Activated CD4-positive, alpha-beta T cell treated with anti-CD3 and anti-CD28 coated beads, Interleukin-2, Interleukin-4, amounts not matched to agents 100 ng/mL and 50 ng/mL, durations not matched to agents 16 hours and 8 hours (primary cell): ENCODE results near the gene NRARP.

Experiments
- DNase-seq: peaks from one replicate; pipeline ENCODE4 v3.0.0-alpha.2; 2020; ENCODE audit warnings: low spot score

NRARP gene

DNA sequence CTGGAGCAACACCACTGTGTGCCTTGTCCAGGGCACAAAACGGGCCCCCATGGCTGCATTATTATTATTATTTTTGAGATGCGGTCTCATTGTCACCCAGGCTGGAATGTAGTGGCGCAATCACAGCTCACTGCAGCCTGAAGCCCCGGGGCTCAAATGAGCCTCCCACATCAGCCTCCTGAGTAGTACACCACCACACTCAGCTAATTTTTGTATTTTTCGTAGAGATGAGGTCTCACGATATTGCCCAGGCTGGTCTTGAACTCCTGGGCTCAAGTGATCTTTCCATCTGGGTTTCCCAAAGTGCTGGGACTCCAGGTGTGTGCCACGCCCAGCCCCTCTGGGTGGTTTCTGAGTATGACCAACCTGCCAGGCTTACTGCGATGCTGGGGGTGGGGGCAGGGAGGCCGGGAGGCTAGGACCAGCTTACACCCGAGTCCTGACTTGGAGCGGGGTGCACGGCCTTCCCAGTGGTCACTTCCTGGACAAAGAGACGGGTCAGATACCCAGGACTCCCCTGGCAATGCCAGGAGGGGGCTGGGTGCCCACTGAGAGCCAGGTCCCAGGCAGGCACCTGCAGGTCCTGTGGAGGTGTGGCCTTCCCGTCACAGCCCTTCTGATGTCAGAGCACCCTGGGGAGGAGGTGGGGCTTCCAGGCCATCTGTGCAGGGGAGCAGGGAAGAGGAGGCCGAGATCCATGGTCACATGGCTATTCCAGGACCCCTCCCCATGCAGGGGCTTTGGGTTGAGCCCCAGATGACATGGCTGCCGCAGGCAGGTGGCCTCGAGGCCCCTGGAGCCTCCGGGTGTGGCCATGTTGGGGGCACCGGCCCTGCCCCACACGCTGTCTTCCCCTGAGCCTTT, 8.3 kb upstream of the NRARP start:
- no peak for DNase-seq

- no peak for DNase-seq
These were observed 7.5 kb upstream of the NRARP start for GRCh38 chr9:137309368-137310188.

GRCh38 chr9:137308057-137308619, 6.1 kb upstream of the NRARP start:
- DNase-seq: no peak

DNA sequence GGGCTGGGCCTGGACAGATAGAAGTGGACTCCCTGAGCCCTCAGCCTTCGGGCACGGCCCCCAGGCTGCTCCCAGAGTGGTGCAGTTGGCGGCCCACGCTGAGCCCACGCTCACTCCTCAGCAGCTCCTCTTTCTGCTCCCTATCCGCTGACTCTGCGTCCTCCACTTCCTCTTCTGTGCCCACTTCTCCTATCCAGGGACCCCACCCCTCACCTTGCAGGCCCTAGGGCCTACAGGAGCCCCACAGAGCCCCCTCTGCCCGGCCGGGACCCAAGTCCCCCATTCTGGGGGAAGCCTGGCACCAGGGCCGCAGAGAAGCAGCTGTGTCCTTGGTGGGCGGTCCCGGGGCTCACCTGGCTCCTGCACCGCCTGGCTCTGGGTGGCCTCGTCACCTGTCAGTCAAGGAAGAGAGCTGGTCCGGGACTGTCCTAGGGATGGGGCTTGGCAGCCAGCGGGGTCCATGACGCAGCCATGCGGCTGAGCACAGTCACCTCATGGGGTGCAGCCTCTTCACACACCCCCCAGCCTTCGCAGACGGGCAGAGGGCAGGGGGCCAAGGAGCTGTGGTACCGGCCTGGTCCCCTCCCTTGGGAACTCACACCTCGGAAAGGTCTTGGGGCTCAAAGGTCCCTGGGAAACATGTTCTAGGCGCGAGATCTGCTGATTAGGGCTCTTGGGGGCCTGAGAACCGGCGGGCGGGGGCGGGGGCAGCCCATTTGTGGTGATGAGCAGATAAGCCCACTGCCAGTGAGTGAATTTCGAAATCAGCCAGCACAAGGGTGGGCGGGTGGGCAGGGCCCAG, 5.4 kb upstream of the NRARP start:
- no peak for DNase-seq

DNA sequence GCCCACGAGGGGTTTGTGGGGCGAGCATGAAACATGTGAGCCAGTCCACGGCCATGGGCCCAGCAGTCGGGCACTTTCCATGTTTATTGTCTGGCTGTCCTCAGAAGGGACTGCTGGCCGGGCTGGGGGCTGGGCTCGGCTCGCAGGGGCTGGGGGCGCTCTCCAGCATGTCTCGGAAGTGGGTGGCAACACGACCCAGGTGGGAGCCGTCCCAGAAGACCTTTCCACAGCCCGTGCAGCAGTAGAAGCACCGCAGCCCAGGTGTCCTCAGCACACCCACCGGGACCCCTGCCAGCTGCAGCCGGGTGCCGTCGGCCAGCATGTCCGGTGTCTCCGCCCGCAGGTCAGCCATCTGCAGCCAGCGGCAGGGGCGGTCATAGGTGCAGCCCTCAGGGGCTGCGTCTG, 4.8 kb upstream of the NRARP start:
- no peak for DNase-seq

GRCh38 chr9:137306066-137306849, 4.2 kb upstream of the NRARP start:
- no peak for DNase-seq

- no peak for DNase-seq
These were observed 3.7 kb upstream of the NRARP start for GRCh38 chr9:137305798-137306065.

DNA sequence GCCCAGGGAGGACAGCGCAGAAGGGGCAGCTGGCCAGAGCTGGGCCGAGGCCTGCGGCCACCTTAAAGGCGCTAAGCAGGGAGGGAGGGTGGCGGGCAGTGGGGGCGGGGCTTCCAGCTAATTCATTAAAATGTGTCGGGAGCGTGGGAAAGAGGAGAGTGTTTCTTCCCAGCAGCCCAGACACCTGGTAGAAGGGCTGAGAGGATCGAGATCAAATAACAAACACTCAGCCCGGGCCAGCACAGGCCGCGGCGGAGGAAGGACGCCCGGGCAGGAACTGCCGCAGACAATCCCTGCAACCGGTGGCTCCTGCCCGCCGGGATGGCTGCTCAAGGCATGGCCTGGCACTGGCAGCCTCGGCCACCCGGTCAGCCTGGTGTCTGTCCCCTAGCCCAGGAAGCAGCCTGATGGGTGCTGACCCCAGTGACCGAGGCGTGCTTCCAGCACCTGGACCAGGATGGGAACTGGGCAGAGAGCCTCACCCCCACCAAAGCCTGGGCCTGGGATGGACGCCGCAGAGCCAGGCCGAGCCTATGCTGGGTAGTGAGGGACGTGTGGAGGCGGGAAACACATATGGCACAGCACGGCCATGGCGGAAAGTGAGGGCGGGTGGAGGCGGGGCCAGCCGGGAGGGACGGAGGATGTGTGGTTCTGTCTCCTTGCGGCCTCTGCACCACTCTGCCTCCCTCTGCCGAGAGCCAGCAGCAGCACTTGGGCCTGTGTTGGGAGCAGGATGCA, 3.2 kb upstream of the NRARP start:
- peak; percentile 62 for DNase-seq

GRCh38 chr9:137304383-137305059, 2.5 kb upstream of the NRARP start:
- DNase-seq: no peak

DNA sequence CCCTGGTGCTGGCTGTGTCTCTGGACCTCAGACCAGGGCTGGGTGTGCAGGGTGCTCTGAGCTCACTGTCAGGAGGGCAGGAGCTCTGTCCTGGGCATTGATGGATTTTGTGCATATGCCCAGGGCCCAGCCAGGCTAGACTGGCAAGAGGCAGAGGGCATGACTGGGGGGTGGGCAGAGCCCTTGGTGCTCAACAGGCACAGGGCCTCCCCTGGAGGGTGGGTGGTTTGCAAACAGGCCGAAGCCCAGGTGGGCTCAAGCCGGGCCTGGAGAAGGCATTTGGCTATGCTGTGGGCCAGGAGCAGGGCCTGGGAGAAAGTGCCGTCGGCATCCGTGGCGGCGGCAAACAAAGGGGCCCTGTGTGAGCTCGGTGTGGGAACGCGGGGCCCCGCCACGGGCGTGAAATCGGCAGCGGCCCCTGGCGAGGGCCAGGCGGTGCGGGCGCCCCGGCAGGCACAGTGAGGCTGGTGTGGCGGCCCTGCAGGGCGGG, 1.9 kb upstream of the NRARP start:
- no peak for DNase-seq

DNA sequence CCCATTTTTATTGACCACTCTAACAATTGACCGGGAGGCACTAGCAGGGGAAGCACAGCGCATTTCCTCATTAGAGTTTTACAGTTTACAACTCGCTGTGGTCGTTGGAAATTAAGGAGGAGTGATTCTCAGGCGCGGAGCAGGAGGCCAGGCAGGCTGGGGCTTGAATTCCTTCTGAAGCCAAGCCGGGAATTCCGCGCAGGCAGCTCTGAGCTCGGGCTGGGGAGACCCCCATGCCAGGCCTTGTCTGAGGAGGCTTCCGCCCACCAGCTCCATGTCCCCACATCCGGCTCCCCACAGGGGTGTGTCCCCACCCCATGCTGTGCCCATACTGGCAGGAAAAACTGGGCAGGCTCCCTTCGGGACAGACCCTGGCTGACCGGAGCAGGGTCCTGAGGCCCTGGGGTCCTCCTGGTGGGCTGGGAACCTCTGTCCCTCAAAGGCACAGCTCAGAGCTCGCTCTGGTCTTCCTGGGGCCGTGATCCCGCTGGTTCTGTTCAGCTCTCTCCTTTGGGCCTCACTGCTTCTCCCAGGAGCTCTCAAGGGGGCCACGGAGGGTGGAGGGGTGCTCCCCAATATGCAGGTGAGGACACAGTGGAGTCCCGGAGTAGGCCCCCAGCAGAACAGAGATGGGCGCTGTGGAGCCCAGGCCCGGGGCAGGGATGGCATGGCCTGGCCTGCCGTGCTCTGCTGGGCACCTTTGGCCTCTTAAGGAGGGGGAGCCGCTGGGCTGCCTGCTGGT, 1.3 kb upstream of the NRARP start:
- DNase-seq: no peak

GRCh38 chr9:137302449-137303150, 529 bp upstream of the NRARP start:
- no peak for DNase-seq

GRCh38 chr9:137301081-137301947, 757 bp downstream of the NRARP start:
- no peak for DNase-seq

DNA sequence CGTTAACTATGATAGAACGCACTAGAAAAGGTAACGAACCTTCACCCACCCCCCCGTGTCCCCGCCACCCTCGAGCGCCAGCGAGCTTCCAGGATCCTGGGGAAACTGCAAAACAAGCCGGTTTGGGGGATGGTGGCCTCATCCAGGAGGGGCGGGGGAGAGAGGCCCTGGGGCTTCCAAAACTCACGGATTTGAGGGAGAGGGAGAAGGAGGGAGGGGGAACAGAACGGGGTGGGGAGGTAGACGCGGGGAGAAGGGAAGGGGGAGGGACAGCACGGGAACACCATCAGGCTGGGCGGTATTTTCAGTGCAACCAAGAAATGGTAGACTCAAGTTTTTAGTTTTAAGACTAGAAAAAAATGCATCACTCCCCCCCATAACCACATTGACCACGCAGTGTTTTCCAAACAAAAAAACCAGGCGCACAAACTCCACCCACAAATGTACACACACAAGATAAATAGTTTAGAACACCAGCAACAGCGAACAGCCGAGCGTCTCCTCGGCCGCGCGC, 1.4 kb downstream of the NRARP start:
- no peak for DNase-seq

DNA sequence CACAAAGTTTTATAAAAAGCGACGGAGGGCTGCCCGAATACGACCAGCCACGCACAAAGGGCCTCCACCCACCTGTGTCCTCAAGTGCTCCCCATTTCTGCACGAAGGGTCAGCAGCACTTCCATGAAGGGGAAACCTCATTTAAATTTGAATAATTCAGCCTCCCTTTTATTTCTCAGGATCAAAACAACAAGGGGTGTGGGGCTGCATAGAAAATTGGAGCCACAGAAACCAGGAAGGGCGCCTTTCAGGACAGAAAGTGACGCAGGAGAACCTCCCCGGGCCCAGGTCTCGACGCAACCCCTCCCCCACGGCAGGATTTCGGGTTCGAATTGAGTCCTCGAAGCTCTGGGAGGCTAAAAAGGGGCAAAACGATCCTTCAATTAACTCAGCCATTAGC, 2.1 kb downstream of the NRARP start:
- DNase-seq: no peak

DNA sequence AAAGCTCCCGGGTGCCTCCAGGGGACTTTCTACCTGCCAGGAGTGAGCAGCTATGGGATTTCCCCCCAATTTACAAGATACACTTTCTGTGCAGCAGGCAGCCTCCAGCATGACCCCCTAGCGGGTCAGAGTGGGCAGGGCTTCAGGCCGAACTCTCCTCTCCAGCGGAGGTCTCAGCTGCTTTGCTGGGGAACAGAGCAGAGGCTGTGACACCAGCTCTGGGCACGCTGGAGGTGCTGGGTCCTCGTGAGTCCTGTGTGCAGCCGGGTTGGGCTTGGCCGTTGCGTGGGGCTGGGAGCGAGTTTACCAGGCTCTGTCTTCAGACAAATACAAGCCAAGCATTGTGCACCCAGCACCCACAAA, 2.9 kb downstream of the NRARP start:
- DNase-seq: no peak

DNA sequence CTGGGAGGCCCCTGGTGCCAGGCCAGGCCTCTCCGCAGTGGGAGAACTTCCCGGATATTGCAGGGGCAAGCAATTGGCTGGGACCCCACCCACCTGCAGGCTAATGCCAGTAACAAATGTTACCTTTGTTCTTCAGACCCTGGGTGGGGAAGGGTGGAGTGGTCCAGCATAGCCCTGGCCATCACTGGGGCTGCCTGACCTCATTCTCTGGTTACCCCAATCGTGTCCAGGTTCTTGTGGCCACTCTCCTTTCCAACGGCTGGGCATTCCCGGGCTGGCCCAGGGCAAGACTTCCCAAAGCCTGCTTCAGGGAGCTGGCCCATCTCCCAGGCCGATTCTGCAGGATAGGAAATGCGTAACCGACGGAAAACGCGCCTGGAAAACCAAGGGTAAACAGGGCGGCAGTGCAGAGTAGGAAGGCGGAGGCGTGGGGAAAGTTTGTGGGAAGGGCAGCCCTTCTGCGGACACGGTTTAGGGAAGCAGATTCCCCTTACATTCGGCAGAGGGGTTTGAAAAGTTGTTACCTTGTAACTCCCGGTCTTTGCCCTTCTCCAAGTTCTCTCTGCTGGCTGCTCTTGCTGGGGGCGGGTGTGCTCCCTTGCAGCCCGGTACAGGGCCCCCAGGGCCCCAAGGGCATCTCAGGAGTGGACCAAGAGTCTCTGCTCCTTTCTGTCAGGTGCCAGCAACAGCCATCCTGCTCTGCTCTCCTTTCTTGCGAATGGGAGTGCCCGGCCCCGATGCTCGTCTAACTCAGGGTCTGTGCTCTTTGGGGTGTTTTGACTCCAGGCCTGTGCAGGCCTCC, 3.5 kb downstream of the NRARP start:
- no peak for DNase-seq
